OCI-LY1 (cell line): Measurements from ENCODE around the gene OR10D3.

Experiments used
- EZH2 ChIP-seq: fragments of 200-600 bp; sonication (generic), shearing (Covaris generic); IDR thresholded peaks from 2 replicates; pipeline ENCODE4 v1.8.0; 2017; ENCODE audit warnings: borderline replicate concordance, mixed run types, mild to moderate bottlenecking, antibody characterized with exemption, low read length, moderate library complexity, mixed read lengths
- TF ChIP-seq, protein P1 (sequence below): fragments of 200-600 bp; sonication (generic), shearing (Covaris generic); IDR thresholded peaks from 2 replicates; pipeline ENCODE4 v1.5.1; 2017; ENCODE audit warnings: mild to moderate bottlenecking, antibody characterized with exemption, low read length, moderate library complexity, mixed read lengths

DNA sequence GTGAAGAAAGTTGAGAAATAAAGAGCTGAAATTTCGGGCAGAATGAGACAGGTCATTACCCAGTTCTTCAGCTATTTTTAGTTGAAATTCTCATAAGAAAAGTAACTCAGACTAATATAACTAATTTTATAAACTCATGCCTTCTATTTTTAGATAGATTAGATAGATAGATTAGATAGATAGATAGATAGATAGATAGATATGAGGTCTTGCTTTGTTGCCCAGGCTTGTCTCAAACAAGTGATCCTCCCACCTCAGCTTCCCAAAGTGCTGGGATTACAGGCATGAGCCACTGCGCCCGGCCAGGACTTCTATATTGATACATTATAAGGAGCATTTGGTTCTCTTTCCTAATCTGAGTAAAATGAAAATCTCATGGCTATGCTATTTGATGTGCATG is 30.9 kb downstream of the OR10D3 start:
- TF ChIP-seq, protein P1, sequence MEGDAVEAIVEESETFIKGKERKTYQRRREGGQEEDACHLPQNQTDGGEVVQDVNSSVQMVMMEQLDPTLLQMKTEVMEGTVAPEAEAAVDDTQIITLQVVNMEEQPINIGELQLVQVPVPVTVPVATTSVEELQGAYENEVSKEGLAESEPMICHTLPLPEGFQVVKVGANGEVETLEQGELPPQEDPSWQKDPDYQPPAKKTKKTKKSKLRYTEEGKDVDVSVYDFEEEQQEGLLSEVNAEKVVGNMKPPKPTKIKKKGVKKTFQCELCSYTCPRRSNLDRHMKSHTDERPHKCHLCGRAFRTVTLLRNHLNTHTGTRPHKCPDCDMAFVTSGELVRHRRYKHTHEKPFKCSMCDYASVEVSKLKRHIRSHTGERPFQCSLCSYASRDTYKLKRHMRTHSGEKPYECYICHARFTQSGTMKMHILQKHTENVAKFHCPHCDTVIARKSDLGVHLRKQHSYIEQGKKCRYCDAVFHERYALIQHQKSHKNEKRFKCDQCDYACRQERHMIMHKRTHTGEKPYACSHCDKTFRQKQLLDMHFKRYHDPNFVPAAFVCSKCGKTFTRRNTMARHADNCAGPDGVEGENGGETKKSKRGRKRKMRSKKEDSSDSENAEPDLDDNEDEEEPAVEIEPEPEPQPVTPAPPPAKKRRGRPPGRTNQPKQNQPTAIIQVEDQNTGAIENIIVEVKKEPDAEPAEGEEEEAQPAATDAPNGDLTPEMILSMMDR = no peak
- TF ChIP-seq EZH2 = no peak
